GM23338 (cell line): Measurements from ENCODE around the gene KCNT1. TPM values are rescaled to one million over a fixed set of nuclear protein-coding genes. Genes with fewer than 3 reads are reported as not detected.

Source experiments
- ATAC-seq: fragments of 200-7000 bp; cut with Tn5 transposase; 3 replicates; pipeline ENCODE4 v1.9.1; 2020
- DNase-seq: peaks from one replicate; pipeline ENCODE4 v3.0.0-alpha.2; 2015; ENCODE audit warnings: low spot score
- H2AFZ ChIP-seq: fragments of 200-600 bp; sonication (generic); 2 replicates; pipeline ENCODE4 v1.8.0; 2016; ENCODE audit warnings: antibody characterized with exemption, mild to moderate bottlenecking, moderate library complexity
- H3F3A ChIP-seq: fragments of 200-600 bp; sonication (generic); replicated peaks from 2 replicates; pipeline ENCODE4 v1.8.0; 2017; ENCODE audit warnings: antibody characterized with exemption, mixed run types, low read depth
- H3K27ac ChIP-seq: fragments of 200-600 bp; sonication (generic); 2 replicates; pipeline ENCODE4 v1.6.1; 2016; ENCODE audit warnings: low read depth
- H3K27me3 ChIP-seq: fragments of 200-600 bp; sonication (generic); 2 replicates; pipeline ENCODE4 v1.8.0; 2016; ENCODE audit warnings: mild to moderate bottlenecking, mixed run types, moderate library complexity; ENCODE audit not compliant: insufficient read depth
- H3K36me3 ChIP-seq: fragments of 200-600 bp; sonication (generic); 2 replicates; pipeline ENCODE4 v1.8.0; 2016; ENCODE audit warnings: mild to moderate bottlenecking; ENCODE audit not compliant: insufficient read depth
- H3K4me1 ChIP-seq: fragments of 200-600 bp; sonication (generic); 2 replicates; pipeline ENCODE4 v1.8.0; 2016; ENCODE audit warnings: mild to moderate bottlenecking, moderate library complexity; ENCODE audit not compliant: insufficient read depth
- H3K4me2 ChIP-seq: fragments of 200-600 bp; sonication (generic); 2 replicates; pipeline ENCODE4 v1.7.1; 2017; ENCODE audit warnings: mixed run types
- H3K4me3 ChIP-seq: fragments of 200-600 bp; sonication (generic); 2 replicates; pipeline ENCODE4 v1.6.1; 2016; ENCODE audit warnings: mixed run types
- H3K79me2 ChIP-seq: fragments of 200-600 bp; sonication (generic); replicated peaks from 2 replicates; pipeline ENCODE4 v1.8.0; 2017; ENCODE audit warnings: mild to moderate bottlenecking; ENCODE audit not compliant: insufficient read depth
- H3K9me2 ChIP-seq: fragments of 200-600 bp; sonication (generic); 2 replicates; pipeline ENCODE4 v1.8.0; 2017; ENCODE audit not compliant: insufficient read depth
- H4K20me1 ChIP-seq: fragments of 200-600 bp; sonication (generic); replicated peaks from 2 replicates; pipeline ENCODE4 v1.8.0; 2017; ENCODE audit warnings: mild to moderate bottlenecking; ENCODE audit not compliant: insufficient read depth
- H3K27ac Mint-ChIP-seq: 2 replicates; pipeline ENCODE4 v1.8.0; 2020; ENCODE audit warnings: inconsistent platforms, mild to moderate bottlenecking, moderate library complexity, mixed read lengths
- H3K27me3 Mint-ChIP-seq: 3 replicates; pipeline ENCODE4 v1.8.0; 2022; ENCODE audit warnings: low read depth, mild to moderate bottlenecking, moderate library complexity, mixed read lengths, inconsistent platforms; ENCODE audit not compliant: insufficient read depth, poor library complexity
- H3K36me3 Mint-ChIP-seq: 3 replicates; pipeline ENCODE4 v1.8.0; 2021; ENCODE audit warnings: low read depth, mild to moderate bottlenecking, inconsistent platforms, moderate library complexity, mixed read lengths
- H3K4me1 Mint-ChIP-seq: 3 replicates; pipeline ENCODE4 v1.8.0; 2020; ENCODE audit warnings: mild to moderate bottlenecking, inconsistent platforms, mixed read lengths
- H3K4me3 Mint-ChIP-seq: 3 replicates; pipeline ENCODE4 v1.8.0; 2021; ENCODE audit warnings: moderate library complexity, mild to moderate bottlenecking, inconsistent platforms, mixed read lengths
- H3K9me3 Mint-ChIP-seq: 3 replicates; pipeline ENCODE4 v1.8.0; 2020; ENCODE audit warnings: moderate library complexity, mild to moderate bottlenecking, inconsistent platforms, mixed read lengths
- CREB1 ChIP-seq: fragments of 250-450 bp; sonication (Bioruptor Pico); IDR thresholded peaks from 2 replicates; pipeline ENCODE4 v1.5.0; 2020; ENCODE audit warnings: low read depth, mild to moderate bottlenecking, moderate library complexity
- CTCF ChIP-seq, 2 experiments: fragments of 200-600 bp in 1 of 2; sonication (generic) in 1 of 2; conservative IDR thresholded peaks; 2 replicates each; pipeline versions ENCODE4 v1.5.1 to v1.6.1; 2016 to 2017; ENCODE audit warnings: antibody characterized with exemption in 2 of 2, low read depth in 2 of 2, mild to moderate bottlenecking in 2 of 2, moderate library complexity in 1 of 2
- ETS1 ChIP-seq: IDR thresholded peaks from 2 replicates; pipeline ENCODE4 v1.6.1; 2016; ENCODE audit warnings: antibody characterized with exemption
- EZH2 ChIP-seq: fragments of 200-600 bp; sonication (generic); IDR thresholded peaks from one replicate; pipeline ENCODE4 v1.8.0; 2017; ENCODE audit warnings: antibody characterized with exemption, mild to moderate bottlenecking, low read depth; ENCODE audit not compliant: unreplicated experiment
- EZH2phosphoT487 ChIP-seq: fragments of 200-600 bp; sonication (generic); IDR thresholded peaks from one replicate; pipeline ENCODE4 v1.8.1; 2018; ENCODE audit warnings: antibody characterized with exemption; ENCODE audit not compliant: unreplicated experiment
- JUNB ChIP-seq: IDR thresholded peaks from one replicate; pipeline ENCODE4 v1.6.1; 2016; ENCODE audit warnings: antibody characterized with exemption; ENCODE audit not compliant: unreplicated experiment
- NANOG ChIP-seq: IDR thresholded peaks from 2 replicates; pipeline ENCODE4 v1.6.1; 2016; ENCODE audit warnings: antibody characterized with exemption, borderline replicate concordance
- POLR2AphosphoS5 ChIP-seq: IDR thresholded peaks from 2 replicates; pipeline ENCODE4 v1.6.1; 2016; ENCODE audit warnings: antibody characterized with exemption, low read depth
- STAT1 ChIP-seq: IDR thresholded peaks from one replicate; pipeline ENCODE4 v1.6.1; 2016; ENCODE audit warnings: antibody characterized with exemption; ENCODE audit not compliant: unreplicated experiment
- ZNF114 ChIP-seq: fragments of 250-450 bp; sonication (Bioruptor Pico); IDR thresholded peaks from 2 replicates; pipeline ENCODE4 v1.5.0; 2020; ENCODE audit warnings: mild to moderate bottlenecking, moderate library complexity
- ZNF331 ChIP-seq: fragments of 250-450 bp; sonication (Bioruptor Pico); IDR thresholded peaks from 2 replicates; pipeline ENCODE4 v1.5.0; 2020; ENCODE audit warnings: low read depth, mild to moderate bottlenecking, moderate library complexity
- polyA plus RNA-seq: library from polyadenylated mRNA; unstranded; fragments of >200 nt; fragmentation: Nextera tagmentation; extraction: Ambion mirVana; gene quantifications from 2 replicates; pipeline ENCODE4 v1.2.1, GENCODE V29; 2016
- total RNA-seq: library from RNA; depleted of rRNA; stranded (reverse); fragments of >200 nt; shearing (Covaris generic); gene quantifications from 2 replicates; pipeline ENCODE4 v1.2.3, GENCODE V29; 2014
- TF ChIP-seq, protein P1 (sequence below): IDR thresholded peaks from one replicate; pipeline ENCODE4 v1.6.1; 2018; ENCODE audit warnings: antibody characterized with exemption; ENCODE audit not compliant: unreplicated experiment
- TF ChIP-seq, protein P2 (sequence below): fragments of 250-450 bp; sonication (Bioruptor Pico); IDR thresholded peaks from 2 replicates; pipeline ENCODE4 v1.5.0; 2020; ENCODE audit warnings: mild to moderate bottlenecking, moderate library complexity

KCNT1 gene
- total and polyA plus RNA-seq, 2 experiments from 2014 or later, result 0.05 to 0.28 TPM

GRCh38 chr9:135680056-135680455, 21.9 kb upstream of the KCNT1 start:
- no peak overlapping the region for H3K4me2 ChIP-seq
- peaks cover 3% of the 10 kb centered on the region for H3K27me3 Mint-ChIP-seq
- no peaks in the 10 kb centered on the region for H3K27me3 ChIP-seq
- H2AFZ ChIP-seq, result no peak overlapping the region; the same call in 1 of the 2 replicates
- no peak overlapping the region for H3K4me3 ChIP-seq
- H3K36me3 Mint-ChIP-seq, result no peaks in the 10 kb centered on the region
- H3K36me3 ChIP-seq, result no peaks in the 10 kb centered on the region
- H3F3A ChIP-seq, result no peaks in the 10 kb centered on the region
- no peaks in the 10 kb centered on the region for H4K20me1 ChIP-seq
- DNase-seq (no peak), ATAC-seq (no peak; the same call in 2 of the 3 replicates)
- peaks cover 4% of the 10 kb centered on the region; the same call in 1 of the 3 replicates for H3K9me3 Mint-ChIP-seq
- H3K27ac ChIP-seq, result no peak overlapping the region
- H3K4me1 ChIP-seq, result no peaks in the 10 kb centered on the region; the same call in 1 of the 2 replicates
- no peaks in the 10 kb centered on the region for H3K9me2 ChIP-seq
- H3K4me3 Mint-ChIP-seq, result no peak overlapping the region
- no peak for TF ChIP-seq EZH2
- TF ChIP-seq, protein P1, sequence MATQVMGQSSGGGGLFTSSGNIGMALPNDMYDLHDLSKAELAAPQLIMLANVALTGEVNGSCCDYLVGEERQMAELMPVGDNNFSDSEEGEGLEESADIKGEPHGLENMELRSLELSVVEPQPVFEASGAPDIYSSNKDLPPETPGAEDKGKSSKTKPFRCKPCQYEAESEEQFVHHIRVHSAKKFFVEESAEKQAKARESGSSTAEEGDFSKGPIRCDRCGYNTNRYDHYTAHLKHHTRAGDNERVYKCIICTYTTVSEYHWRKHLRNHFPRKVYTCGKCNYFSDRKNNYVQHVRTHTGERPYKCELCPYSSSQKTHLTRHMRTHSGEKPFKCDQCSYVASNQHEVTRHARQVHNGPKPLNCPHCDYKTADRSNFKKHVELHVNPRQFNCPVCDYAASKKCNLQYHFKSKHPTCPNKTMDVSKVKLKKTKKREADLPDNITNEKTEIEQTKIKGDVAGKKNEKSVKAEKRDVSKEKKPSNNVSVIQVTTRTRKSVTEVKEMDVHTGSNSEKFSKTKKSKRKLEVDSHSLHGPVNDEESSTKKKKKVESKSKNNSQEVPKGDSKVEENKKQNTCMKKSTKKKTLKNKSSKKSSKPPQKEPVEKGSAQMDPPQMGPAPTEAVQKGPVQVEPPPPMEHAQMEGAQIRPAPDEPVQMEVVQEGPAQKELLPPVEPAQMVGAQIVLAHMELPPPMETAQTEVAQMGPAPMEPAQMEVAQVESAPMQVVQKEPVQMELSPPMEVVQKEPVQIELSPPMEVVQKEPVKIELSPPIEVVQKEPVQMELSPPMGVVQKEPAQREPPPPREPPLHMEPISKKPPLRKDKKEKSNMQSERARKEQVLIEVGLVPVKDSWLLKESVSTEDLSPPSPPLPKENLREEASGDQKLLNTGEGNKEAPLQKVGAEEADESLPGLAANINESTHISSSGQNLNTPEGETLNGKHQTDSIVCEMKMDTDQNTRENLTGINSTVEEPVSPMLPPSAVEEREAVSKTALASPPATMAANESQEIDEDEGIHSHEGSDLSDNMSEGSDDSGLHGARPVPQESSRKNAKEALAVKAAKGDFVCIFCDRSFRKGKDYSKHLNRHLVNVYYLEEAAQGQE, result no peak
- TF ChIP-seq EZH2phosphoT487, result no peak
- TF ChIP-seq JUNB, result no peak
- TF ChIP-seq CREB1 (CRISPR knock-in tag), result no peak
- TF ChIP-seq ZNF114 (CRISPR knock-in tag), result no peak
- TF ChIP-seq, protein P2, sequence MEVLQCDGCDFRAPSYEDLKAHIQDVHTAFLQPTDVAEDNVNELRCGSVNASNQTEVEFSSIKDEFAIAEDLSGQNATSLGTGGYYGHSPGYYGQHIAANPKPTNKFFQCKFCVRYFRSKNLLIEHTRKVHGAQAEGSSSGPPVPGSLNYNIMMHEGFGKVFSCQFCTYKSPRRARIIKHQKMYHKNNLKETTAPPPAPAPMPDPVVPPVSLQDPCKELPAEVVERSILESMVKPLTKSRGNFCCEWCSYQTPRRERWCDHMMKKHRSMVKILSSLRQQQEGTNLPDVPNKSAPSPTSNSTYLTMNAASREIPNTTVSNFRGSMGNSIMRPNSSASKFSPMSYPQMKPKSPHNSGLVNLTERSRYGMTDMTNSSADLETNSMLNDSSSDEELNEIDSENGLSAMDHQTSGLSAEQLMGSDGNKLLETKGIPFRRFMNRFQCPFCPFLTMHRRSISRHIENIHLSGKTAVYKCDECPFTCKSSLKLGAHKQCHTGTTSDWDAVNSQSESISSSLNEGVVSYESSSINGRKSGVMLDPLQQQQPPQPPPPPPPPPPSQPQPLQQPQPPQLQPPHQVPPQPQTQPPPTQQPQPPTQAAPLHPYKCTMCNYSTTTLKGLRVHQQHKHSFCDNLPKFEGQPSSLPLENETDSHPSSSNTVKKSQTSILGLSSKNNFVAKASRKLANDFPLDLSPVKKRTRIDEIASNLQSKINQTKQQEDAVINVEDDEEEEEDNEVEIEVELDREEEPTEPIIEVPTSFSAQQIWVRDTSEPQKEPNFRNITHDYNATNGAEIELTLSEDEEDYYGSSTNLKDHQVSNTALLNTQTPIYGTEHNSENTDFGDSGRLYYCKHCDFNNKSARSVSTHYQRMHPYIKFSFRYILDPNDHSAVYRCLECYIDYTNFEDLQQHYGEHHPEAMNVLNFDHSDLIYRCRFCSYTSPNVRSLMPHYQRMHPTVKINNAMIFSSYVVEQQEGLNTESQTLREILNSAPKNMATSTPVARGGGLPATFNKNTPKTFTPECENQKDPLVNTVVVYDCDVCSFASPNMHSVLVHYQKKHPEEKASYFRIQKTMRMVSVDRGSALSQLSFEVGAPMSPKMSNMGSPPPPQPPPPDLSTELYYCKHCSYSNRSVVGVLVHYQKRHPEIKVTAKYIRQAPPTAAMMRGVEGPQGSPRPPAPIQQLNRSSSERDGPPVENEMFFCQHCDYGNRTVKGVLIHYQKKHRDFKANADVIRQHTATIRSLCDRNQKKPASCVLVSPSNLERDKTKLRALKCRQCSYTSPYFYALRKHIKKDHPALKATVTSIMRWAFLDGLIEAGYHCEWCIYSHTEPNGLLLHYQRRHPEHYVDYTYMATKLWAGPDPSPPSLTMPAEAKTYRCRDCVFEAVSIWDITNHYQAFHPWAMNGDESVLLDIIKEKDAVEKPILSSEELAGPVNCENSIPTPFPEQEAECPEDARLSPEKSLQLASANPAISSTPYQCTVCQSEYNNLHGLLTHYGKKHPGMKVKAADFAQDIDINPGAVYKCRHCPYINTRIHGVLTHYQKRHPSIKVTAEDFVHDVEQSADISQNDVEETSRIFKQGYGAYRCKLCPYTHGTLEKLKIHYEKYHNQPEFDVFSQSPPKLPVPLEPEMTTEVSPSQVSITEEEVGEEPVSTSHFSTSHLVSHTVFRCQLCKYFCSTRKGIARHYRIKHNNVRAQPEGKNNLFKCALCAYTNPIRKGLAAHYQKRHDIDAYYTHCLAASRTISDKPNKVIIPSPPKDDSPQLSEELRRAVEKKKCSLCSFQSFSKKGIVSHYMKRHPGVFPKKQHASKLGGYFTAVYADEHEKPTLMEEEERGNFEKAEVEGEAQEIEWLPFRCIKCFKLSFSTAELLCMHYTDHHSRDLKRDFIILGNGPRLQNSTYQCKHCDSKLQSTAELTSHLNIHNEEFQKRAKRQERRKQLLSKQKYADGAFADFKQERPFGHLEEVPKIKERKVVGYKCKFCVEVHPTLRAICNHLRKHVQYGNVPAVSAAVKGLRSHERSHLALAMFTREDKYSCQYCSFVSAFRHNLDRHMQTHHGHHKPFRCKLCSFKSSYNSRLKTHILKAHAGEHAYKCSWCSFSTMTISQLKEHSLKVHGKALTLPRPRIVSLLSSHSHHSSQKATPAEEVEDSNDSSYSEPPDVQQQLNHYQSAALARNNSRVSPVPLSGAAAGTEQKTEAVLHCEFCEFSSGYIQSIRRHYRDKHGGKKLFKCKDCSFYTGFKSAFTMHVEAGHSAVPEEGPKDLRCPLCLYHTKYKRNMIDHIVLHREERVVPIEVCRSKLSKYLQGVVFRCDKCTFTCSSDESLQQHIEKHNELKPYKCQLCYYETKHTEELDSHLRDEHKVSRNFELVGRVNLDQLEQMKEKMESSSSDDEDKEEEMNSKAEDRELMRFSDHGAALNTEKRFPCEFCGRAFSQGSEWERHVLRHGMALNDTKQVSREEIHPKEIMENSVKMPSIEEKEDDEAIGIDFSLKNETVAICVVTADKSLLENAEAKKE (CRISPR knock-in tag), result no peak
- TF ChIP-seq NANOG, result no peak
- TF ChIP-seq STAT1, result no peak
- no peak for TF ChIP-seq ETS1
- TF ChIP-seq CTCF (conservative IDR thresholded peaks at IDR 0.05; ENCODE audit: low read depth in 2 of 2), result no peak
- no peak for TF ChIP-seq ZNF331 (CRISPR knock-in tag)
- TF ChIP-seq POLR2AphosphoS5, result no peak
- H3K79me2 ChIP-seq, result no peaks in the 10 kb centered on the region
- H3K27ac Mint-ChIP-seq, result no peak overlapping the region
- peaks cover 8% of the 10 kb centered on the region for H3K4me1 Mint-ChIP-seq
